ENCODE results near the gene DYNC2I2. TPM values are rescaled to one million over a fixed set of nuclear protein-coding genes. Genes with fewer than 3 reads are reported as not detected.
A peak's percentile ranks its signal among the peaks of the same experiment; 100 is the strongest.

Gene DYNC2I2
- total and polyA plus RNA-seq, 10 of the 15 experiments (the other 5 are each of a cell fraction or from before 2014, with no cell fraction given), result 0.89 to 118 (median 47.9) TPM

DNA sequence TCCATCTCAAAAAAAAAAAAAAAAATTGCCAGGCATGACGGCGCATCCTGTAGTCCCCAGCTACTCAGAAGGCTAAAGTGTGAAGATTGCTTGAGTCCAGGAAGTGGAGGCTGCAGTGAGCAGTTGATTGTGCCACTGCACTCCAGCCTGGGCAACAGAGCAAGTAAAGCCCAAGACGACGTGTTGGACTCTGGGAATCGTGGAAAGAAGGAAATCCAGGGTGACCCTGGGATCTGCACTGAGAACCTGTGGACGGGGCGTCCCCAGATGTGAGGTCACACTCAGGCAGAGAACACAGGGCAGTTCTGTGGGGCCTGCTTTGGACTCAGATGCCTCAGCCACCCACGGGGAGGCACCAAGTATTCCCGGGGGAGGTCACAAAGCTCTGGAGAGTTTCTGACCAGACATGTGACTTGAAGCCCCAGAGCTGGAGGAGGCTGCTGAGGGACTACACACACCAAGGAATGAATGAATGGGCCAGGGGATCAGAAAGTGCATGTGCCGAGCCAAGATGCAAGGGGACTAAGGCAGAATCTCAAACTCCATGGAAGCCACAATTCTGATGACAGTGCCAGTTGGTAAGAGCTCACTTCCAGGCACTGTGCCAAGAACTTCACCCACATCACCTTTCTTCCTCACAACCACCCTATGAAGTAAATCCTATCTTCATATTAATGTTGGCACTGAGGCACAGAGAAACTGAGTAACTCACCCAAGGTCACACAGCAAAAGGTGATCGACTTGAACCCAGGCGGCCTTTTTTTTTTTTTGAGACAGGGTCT lies 12.9 kb downstream of the DYNC2I2 start (continued):
- TF ChIP-seq BACH1 (IDR thresholded peaks at IDR 0.05; ENCODE audit: borderline replicate concordance) (no peak), WRNIP1 (IDR thresholded peaks at IDR 0.05; ENCODE audit: borderline replicate concordance, low read depth, low read length) (no peak), REST (IDR thresholded peaks at IDR 0.05; ENCODE audit: low read depth, low read length) (no peak), POLR2AphosphoS2 (IDR thresholded peaks at IDR 0.05; ENCODE audit: low read depth, low read length) (no peak), SIN3A (IDR thresholded peaks at IDR 0.05; ENCODE audit: low read depth, low read length) (no peak), KDM1A (IDR thresholded peaks at IDR 0.05; ENCODE audit: borderline replicate concordance) (no peak), EGR1 (IDR thresholded peaks at IDR 0.05; ENCODE audit: borderline replicate concordance in 1 of 2, low read depth in 2 of 2, low read length in 2 of 2) (peak in 1 of 2 experiments; percentile 53; a peak in 1 of 3 replicates), TCF7 (IDR thresholded peaks at IDR 0.05; ENCODE audit: borderline replicate concordance) (no peak), ZNF687 (IDR thresholded peaks at IDR 0.05) (no peak; the same call in 1 of the 2 replicates), IKZF1 (conservative IDR thresholded peaks at IDR 0.05) (peak; percentile 93), NFXL1 (IDR thresholded peaks at IDR 0.05; ENCODE audit: borderline replicate concordance) (no peak), PAX5 (IDR thresholded peaks at IDR 0.05; ENCODE audit: borderline replicate concordance, low read depth, low read length) (peak; percentile 49; the same call in 1 of the 2 replicates), POLR2A (IDR thresholded peaks at IDR 0.05; ENCODE audit: low read depth, low read length) (peak; percentile 73), MYC (IDR thresholded peaks at IDR 0.05; ENCODE audit: insufficient read depth, insufficient read length, insufficient replicate concordance, low read length, severe bottlenecking) (no peak), ZSCAN29 (IDR thresholded peaks at IDR 0.05) (no peak), YBX1 (IDR thresholded peaks at IDR 0.05) (peak; percentile 83), IKZF2 (IDR thresholded peaks at IDR 0.05) (peak; percentile 84 to 89), MTA3 (IDR thresholded peaks at IDR 0.05; ENCODE audit: borderline replicate concordance, low read length) (no peak)
- TF ChIP-seq, protein P1, sequence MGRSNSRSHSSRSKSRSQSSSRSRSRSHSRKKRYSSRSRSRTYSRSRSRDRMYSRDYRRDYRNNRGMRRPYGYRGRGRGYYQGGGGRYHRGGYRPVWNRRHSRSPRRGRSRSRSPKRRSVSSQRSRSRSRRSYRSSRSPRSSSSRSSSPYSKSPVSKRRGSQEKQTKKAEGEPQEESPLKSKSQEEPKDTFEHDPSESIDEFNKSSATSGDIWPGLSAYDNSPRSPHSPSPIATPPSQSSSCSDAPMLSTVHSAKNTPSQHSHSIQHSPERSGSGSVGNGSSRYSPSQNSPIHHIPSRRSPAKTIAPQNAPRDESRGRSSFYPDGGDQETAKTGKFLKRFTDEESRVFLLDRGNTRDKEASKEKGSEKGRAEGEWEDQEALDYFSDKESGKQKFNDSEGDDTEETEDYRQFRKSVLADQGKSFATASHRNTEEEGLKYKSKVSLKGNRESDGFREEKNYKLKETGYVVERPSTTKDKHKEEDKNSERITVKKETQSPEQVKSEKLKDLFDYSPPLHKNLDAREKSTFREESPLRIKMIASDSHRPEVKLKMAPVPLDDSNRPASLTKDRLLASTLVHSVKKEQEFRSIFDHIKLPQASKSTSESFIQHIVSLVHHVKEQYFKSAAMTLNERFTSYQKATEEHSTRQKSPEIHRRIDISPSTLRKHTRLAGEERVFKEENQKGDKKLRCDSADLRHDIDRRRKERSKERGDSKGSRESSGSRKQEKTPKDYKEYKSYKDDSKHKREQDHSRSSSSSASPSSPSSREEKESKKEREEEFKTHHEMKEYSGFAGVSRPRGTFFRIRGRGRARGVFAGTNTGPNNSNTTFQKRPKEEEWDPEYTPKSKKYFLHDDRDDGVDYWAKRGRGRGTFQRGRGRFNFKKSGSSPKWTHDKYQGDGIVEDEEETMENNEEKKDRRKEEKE (IDR thresholded peaks at IDR 0.05), result no peak
- TF ChIP-seq, protein P2, sequence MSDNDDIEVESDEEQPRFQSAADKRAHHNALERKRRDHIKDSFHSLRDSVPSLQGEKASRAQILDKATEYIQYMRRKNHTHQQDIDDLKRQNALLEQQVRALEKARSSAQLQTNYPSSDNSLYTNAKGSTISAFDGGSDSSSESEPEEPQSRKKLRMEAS (IDR thresholded peaks at IDR 0.05; ENCODE audit: low read depth, low read length), result no peak

Measured in GM12878 (cell line).